ENCODE results near the gene UBA52.

DNA sequence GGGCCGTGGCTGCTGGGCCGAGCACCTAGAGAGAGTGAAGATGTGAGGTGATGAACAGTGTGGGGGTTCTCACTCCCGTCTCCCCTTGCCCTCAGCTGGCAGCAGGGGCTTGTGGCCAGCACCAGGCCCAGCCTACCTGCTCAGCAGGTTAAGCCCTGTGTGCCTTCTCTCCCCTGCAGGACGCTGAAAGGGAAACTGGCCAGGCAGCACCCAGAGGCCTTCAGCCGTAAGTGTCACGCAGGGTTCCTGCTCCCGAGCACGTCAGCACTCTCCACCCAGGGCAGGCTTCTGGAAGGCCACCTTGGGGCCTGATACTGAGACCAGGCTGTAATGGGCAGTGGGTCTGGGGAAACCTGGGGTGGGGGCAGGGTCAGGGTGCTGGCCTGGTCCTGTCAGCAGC, 4.7 kb upstream of the UBA52 start:
- TF ChIP-seq, protein P1, sequence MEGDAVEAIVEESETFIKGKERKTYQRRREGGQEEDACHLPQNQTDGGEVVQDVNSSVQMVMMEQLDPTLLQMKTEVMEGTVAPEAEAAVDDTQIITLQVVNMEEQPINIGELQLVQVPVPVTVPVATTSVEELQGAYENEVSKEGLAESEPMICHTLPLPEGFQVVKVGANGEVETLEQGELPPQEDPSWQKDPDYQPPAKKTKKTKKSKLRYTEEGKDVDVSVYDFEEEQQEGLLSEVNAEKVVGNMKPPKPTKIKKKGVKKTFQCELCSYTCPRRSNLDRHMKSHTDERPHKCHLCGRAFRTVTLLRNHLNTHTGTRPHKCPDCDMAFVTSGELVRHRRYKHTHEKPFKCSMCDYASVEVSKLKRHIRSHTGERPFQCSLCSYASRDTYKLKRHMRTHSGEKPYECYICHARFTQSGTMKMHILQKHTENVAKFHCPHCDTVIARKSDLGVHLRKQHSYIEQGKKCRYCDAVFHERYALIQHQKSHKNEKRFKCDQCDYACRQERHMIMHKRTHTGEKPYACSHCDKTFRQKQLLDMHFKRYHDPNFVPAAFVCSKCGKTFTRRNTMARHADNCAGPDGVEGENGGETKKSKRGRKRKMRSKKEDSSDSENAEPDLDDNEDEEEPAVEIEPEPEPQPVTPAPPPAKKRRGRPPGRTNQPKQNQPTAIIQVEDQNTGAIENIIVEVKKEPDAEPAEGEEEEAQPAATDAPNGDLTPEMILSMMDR (IDR thresholded peaks at IDR 0.05): no peak
- TF ChIP-seq, protein P2, sequence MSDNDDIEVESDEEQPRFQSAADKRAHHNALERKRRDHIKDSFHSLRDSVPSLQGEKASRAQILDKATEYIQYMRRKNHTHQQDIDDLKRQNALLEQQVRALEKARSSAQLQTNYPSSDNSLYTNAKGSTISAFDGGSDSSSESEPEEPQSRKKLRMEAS (IDR thresholded peaks at IDR 0.05; ENCODE audit: low read depth): no peak
